Measurements from ENCODE around the gene BRI3.

- TF ChIP-seq EZH2 (IDR thresholded peaks at IDR 0.05; ENCODE audit: insufficient read depth, poor library complexity, severe bottlenecking) = no peak
- no peak for TF ChIP-seq EZH2phosphoT487 (IDR thresholded peaks at IDR 0.05; ENCODE audit: insufficient read depth, low read depth)
Measured at GRCh38 chr7:98249106-98249505, 32.4 kb upstream of the BRI3 start.
